ENCODE measurements around the gene IL1A.

DNA sequence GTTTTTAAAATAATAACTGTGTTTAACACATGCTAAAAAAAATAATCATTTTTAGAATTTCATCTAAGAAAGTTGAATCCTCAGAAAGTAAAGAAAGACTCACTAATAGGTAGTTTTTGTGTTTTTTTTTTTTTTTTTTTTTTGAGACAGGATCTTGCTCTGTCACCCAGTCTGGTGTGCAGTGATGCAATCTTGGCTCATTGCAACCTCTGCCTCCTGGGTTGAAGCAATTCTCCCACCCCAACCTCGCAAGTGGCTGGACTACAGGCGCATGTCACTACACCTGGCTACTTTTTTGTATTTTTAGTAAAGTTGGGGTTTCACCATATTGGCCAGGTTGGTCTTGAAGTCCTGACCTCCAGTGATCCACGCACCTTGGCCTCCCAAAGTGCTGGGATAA lies 27.0 kb downstream of the IL1A start:
- TF ChIP-seq, protein P1, sequence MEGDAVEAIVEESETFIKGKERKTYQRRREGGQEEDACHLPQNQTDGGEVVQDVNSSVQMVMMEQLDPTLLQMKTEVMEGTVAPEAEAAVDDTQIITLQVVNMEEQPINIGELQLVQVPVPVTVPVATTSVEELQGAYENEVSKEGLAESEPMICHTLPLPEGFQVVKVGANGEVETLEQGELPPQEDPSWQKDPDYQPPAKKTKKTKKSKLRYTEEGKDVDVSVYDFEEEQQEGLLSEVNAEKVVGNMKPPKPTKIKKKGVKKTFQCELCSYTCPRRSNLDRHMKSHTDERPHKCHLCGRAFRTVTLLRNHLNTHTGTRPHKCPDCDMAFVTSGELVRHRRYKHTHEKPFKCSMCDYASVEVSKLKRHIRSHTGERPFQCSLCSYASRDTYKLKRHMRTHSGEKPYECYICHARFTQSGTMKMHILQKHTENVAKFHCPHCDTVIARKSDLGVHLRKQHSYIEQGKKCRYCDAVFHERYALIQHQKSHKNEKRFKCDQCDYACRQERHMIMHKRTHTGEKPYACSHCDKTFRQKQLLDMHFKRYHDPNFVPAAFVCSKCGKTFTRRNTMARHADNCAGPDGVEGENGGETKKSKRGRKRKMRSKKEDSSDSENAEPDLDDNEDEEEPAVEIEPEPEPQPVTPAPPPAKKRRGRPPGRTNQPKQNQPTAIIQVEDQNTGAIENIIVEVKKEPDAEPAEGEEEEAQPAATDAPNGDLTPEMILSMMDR (IDR thresholded peaks at IDR 0.05): no peak
- no peak for TF ChIP-seq POLR2AphosphoS5 (IDR thresholded peaks at IDR 0.05)

All from esophagus muscularis mucosa (tissue), 3 donors.